OCI-LY3 (cell line): ENCODE results near the gene CTXN2.

Source experiments
- EZH2phosphoT487 ChIP-seq: fragments of 200-600 bp; shearing (Covaris generic); IDR thresholded peaks from 2 replicates; pipeline ENCODE4 v1.6.1; 2018; ENCODE audit warnings: antibody characterized with exemption, mixed run types, low read depth
- TF ChIP-seq, protein P1 (sequence below): fragments of 200-600, 300-600 bp; sonication (generic); IDR thresholded peaks from 2 replicates; pipeline ENCODE4 v1.5.1; 2014; ENCODE audit warnings: antibody characterized with exemption, low read length, low read depth

DNA sequence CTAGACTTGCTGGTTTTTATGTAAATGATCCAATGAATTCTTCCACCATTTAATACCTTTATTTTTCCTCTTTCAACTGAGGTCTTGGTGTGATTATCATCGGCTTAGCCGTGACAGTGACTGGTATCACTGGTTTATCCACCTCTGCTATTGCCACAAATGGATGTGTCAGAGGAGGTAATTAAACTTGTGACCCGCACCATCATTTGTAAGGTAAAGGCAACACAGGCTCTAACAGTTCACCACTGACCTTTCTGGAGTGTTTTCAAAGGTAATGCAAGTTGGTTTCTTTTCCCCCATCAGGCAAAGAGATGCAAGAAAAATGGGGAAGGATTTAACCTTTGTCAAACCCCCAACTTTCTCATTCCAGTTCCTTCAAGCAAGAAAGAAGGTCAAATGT is 34.3 kb downstream of the CTXN2 start:
- TF ChIP-seq, protein P1, sequence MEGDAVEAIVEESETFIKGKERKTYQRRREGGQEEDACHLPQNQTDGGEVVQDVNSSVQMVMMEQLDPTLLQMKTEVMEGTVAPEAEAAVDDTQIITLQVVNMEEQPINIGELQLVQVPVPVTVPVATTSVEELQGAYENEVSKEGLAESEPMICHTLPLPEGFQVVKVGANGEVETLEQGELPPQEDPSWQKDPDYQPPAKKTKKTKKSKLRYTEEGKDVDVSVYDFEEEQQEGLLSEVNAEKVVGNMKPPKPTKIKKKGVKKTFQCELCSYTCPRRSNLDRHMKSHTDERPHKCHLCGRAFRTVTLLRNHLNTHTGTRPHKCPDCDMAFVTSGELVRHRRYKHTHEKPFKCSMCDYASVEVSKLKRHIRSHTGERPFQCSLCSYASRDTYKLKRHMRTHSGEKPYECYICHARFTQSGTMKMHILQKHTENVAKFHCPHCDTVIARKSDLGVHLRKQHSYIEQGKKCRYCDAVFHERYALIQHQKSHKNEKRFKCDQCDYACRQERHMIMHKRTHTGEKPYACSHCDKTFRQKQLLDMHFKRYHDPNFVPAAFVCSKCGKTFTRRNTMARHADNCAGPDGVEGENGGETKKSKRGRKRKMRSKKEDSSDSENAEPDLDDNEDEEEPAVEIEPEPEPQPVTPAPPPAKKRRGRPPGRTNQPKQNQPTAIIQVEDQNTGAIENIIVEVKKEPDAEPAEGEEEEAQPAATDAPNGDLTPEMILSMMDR: no peak
- no peak for TF ChIP-seq EZH2phosphoT487
